CD4-positive, alpha-beta T cell treated with Interleukin-6 for 4 hours (primary cell): ENCODE measurements around the gene RAB43.
A peak's percentile ranks its signal among the peaks of the same experiment; 100 is the strongest.
"Not testable (repeated sequence)": the region's sequence is repeated elsewhere in the genome, so short reads cannot be mapped to it uniquely, and the experiment has no call there.

Experiments used
- DNase-seq: peaks from one replicate; pipeline ENCODE4 v3.0.0-alpha.2; 2020; ENCODE audit warnings: mixed read lengths

Gene RAB43

DNA sequence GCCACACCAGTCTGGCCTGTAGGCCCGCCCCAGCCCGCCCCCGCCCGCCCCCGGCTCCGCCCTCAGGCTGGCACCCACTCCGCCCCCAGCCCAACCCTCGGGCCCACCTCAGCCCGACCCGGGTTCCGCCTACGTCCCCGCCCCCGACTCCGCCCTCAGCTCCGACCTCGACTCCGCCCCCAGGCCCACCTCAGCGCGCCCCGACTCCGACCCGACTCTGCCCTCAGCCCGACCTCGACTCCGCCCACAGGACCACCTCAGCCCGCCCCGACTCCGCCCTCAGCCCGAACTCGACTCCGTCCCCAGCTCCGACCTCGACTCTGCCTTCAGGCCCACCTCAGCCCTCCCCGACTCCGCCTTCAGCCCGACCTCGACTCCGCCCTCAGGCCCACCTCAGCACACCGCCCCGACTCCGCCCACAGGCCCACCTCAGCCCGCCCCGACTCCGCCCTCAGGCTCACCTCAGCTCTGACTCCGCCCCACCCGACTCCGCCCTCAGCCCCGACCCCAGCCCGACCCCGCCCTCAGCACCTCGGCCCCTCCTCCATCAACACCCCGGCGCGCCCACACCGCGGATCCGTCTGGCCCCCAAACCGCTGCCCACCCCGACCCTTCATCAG is at the start of gene RAB43:
Gene RAB43 (minus strand): TSS at position 13 of the 620 bp plus-strand sequence. CDS start 315 bp downstream, outside the sequence.
- peak; percentile 91 for DNase-seq

- no peak for DNase-seq
Measured at GRCh38 chr3:129166579-129167332, 45.2 kb upstream of the RAB43 start.

GRCh38 chr3:129165594-129165993 is 44.0 kb upstream of the RAB43 start:
- DNase-seq = not testable (repeated sequence)

- no peak for DNase-seq
Measured at GRCh38 chr3:129164500-129164899, 42.9 kb upstream of the RAB43 start.

DNA sequence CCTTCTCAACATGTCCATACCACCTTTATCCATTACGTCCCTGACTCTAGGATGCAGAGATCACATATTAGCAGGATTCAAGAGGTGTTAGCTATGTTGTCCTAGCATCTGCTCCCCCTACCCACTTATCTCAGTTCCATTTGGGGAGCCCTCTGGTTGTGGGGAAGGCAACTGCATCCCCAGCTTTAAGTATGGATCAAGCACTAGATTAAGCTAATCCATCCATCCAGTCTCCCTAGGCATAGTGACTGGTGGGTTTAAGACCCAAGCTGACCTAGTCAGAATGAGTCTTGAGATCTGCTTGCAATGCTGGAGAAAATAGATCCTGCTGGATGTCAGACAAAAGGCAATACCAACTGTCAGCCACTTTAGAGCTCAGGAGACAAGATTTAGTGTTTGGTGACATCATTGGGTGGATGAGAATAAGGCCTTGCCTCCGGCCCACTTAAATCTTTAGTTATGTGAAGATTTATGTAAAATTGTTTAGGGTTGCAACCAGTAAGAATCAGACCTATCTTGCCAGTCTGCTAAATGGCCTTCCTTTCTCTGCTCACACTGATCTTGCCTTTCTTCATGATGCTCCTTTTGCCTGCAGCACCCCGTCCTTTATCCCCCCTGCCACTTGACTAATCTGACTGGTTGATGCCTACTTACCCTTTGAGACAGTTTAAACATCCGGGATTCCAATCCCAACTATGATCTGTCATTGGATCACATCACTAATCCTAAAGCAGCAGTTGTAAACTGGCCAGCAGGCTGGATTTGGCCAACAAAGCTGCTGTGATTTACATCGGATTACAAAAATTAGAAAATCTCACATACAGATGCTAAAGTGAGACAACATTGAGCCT is 41.4 kb upstream of the RAB43 start:
- DNase-seq = no peak

GRCh38 chr3:129161860-129162271 is 40.3 kb upstream of the RAB43 start:
- DNase-seq = no peak

DNA sequence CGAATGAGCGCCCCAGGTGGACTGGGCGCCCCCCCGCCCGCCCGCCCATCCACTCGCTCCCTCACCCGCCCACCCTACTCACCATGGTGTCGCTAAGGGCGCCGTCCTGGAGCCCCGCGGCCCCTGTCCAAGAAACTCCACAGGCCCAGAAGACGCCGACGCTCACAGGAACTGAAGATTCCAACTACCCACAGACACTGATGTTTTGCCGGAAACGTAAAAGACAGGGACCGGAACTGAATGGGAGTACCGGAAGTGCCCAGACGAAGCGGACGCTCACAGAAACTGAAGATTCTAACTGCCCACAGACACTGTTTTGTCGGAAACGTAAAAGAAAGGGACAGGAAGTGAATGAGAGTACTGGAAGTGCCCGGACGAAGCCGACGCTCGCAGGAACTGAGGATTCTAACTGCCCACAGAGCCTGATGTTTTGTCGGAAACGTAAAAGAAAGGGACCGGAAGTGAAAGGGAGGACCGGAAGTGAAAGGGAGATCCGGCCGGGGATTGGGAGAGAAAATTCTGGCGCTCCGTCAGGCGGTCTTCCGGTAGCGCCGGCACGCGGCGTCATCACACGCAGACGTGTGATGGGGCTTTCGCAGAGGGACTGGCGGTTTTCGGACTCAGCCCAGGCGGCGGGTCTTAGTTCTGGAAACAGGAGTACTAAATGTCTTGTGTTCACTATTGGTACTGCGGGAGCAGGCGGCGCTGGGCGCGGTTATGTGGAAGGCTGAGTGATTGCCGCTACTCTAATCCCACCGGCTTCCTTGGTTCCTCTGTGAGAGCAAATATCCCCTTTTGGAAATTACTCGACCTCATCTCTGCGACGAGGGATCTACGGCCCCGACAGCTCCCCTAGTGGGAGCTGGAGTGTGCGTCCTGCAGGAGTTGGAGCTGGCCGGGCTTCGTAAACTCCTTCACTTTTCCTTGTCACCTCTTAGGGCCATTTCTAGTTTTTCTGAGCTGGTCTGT is 39.6 kb upstream of the RAB43 start, which contains the start of gene ISY1:
Gene ISY1 (minus strand): TSS at position 173 of the 969 bp plus-strand sequence. CDS start 88 bp downstream, at position 85.
- peak; percentile 87 for DNase-seq

DNA sequence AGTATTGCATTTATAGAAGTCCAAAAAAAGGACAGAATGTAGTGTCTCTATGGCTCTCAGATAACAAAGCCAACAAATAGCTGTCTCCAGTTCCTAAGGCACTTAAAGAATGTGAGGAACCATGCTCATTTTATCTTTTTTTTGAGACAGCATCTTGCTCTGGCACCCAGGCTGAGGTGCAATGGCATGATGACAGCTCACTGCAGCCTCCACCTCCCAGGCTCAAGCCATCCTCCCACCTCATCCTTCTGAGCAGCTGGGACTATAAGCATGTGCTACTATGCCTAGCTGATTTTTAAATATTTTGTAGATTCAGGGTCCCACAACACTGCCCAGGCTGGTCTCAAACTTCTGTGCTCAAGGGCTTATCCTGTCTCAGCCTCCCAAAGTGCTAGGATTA is 23.2 kb upstream of the RAB43 start:
- no peak for DNase-seq

GRCh38 chr3:129141011-129141410 is 19.4 kb upstream of the RAB43 start:
- DNase-seq = not testable (repeated sequence)

DNA sequence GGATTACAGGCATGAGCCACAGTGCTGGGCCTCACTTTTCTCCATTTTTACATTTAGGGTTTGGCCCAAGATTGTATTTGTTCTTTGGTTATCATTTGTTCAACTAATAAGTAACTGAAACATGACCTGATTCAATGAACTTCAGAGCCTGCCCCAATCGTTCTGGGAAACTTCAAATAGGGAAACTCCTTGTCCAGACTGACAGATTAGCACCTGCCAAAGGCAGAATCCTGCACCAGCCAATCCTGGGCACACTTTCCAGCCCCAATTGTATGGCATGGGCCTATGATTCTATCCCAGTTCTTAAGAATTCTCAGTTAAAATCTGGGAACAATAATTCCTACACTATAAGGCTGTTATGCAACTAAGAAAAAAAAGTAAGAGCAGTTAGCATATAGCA is 18.3 kb upstream of the RAB43 start:
- DNase-seq = no peak

DNA sequence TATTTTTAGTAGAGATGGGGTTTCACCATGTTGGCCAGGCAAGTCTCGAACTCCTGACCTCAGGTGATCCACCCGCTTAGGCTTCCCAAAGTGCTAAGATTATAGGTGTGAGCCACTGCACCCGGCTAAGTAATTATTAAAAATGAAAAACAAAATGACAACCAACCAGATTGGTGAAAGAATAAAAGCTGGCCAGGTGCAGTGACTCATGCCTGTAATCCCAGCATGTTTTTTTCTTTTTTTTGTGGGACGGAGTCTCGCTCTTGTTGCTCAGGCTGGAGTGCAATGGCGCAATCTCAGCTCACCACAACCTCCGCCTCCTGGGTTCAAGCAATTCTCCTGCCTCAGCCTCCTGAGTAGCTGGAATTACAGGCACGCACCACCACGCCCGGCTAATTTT is 14.7 kb upstream of the RAB43 start:
- DNase-seq = not testable (repeated sequence)

DNA sequence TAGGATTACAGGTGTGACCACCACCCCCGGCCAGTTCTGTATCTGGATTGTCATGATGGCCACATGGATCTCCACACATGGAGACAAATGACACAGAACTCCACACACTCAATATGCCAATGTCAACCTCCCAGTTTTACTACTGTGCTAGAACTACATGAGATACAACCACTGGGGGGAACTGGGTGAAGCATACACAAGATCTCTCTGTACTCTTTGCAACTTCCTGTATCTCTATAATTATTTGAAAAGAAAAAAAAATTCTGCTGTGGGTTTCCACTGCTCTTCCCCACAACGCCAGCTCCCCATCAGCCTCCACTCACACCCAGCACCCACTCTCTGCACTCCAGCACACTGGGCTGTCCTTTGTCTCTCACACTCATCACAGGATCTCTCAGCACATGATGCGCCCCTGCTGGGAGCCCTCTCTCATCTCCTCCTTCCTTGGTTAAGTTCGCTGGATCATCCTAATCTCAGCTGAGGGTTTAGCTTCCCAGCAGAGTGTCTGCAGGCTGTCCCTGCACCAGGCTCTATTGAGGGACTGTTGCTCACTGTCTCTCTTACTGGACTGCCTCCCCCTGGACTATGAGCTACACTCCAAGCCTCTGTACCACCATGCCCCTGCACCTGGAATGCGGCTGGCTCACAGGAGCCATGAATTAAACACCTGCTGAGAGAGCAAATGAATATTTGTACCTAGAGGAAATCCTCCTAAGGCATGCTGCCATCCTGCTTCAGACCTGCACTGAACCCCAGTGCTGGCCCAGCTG is 10.7 kb upstream of the RAB43 start:
- DNase-seq = no peak

DNA sequence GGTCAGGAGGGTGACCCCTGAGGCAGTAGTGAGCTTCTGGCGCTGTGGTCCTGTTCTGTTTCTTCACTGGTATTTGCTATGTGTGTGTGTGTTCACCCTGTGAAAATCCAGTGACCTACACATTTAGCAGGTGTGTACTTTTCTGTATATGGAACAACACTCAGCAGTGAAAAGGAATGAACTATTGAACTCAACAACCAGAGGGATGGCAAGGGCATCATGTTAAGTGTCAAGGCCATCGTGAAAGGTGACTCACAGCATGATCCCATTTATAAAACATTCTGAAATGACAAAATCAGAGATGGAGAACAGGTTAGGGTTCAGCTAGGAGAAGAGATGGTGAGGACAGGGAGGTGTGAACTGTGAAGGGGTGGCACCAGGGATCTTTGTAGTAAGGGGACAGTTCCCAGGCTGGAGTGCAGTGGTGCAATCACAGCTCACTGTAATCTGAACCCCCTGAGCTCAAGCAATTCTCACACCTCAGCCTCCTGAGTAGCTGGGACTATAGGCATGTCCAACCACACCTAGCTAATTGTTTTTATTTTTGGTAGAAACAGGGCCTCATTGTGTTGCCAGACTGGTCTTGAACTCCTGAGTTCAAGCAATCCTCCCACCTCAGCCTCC is 10.0 kb upstream of the RAB43 start:
- no peak for DNase-seq

GRCh38 chr3:129130291-129130813 is 8.7 kb upstream of the RAB43 start:
- DNase-seq = no peak

- no peak for DNase-seq
Measured at GRCh38 chr3:129128357-129129155, 7.0 kb upstream of the RAB43 start.

GRCh38 chr3:129126726-129127280 is 5.2 kb upstream of the RAB43 start:
- DNase-seq = no peak

- no peak for DNase-seq
Measured at GRCh38 chr3:129123314-129124060, 1.9 kb upstream of the RAB43 start.

DNA sequence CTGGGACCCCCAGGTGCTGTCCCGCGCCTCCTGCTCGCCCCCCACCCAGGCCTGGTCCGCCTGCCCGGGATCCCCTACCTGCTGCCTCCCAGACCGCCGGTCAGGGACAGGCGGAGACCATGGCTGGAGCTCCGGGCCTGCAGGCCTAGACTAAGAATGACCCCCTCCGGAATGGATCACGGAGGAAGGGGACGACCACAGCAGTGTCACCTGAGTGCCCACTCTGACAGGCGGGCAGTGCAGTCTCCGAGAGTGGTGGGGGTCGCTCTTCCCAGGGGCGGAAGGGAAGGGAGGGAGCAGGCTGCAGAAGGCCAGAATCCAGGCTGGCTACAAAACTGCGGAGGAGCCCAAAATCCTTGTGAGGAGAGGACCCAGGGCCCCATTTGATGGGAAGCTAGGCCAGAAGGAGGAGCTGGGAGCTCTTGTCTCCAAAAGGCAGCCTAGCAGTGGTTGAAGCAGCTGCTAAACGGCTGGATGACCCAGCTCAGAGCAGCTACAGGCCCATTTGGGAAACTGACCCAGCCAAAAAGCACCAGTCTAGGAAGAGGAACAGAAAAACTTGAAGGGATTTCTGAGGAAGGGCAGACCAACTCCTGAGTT is 908 bp upstream of the RAB43 start:
- no peak for DNase-seq
